Vagina (tissue), 2 donors: Measurements from ENCODE around the gene LSP1. TPM values are rescaled to one million over a fixed set of nuclear protein-coding genes. Genes with fewer than 3 reads are reported as not detected.
"Not testable (repeated sequence)": the region's sequence is repeated elsewhere in the genome, so short reads cannot be mapped to it uniquely, and the experiment has no call there.

Source experiments
- DNase-seq, 2 donors: peaks; one replicate each; pipeline ENCODE4 v3.0.0-alpha.2; 2017; ENCODE audit errors: extremely low spot score in 2 of 2
- H3K27ac ChIP-seq: fragments of 200-600 bp; sonication (generic); one replicate; pipeline ENCODE4 v1.5.1; 2019
- H3K27me3 ChIP-seq: fragments of 200-600 bp; sonication (generic); one replicate; pipeline ENCODE4 v1.5.1; 2019
- H3K36me3 ChIP-seq, 2 donors: fragments of 200-600 bp; sonication (generic); one replicate each; pipeline ENCODE4 v1.5.1; 2017 to 2019
- H3K4me1 ChIP-seq: fragments of 200-600 bp; sonication (generic); one replicate; pipeline ENCODE4 v1.5.1; 2019
- H3K4me3 ChIP-seq, 2 donors: fragments of 200-600 bp; sonication (generic); 1 replicate in 1 of 2; 2 replicates in 1 of 2; pipeline ENCODE4 v1.5.1; 2016 to 2019
- H3K9me3 ChIP-seq: fragments of 200-600 bp; sonication (generic); one replicate; pipeline ENCODE4 v1.5.1; 2019
- CTCF ChIP-seq, 3 experiments: fragments of 450-650 bp in 2 of 3; fragments of 200-600 bp in 1 of 3; sonication (generic) in 1 of 3; IDR thresholded peaks; one replicate each; pipeline ENCODE4 v1.5.1; 2017 to 2019; ENCODE audit warnings: antibody characterized with exemption in 3 of 3, mild to moderate bottlenecking in 2 of 3, moderate library complexity in 2 of 3
- POLR2A ChIP-seq, 2 donors: fragments of 450-650 bp; IDR thresholded peaks; one replicate each; pipeline ENCODE4 v1.6.1; 2017; ENCODE audit warnings: antibody characterized with exemption in 2 of 2, mild to moderate bottlenecking in 2 of 2, moderate library complexity in 2 of 2
- POLR2AphosphoS5 ChIP-seq, 2 donors: sonication (generic); formaldehyde crosslinking; IDR thresholded peaks; one replicate each; pipeline ENCODE4 v1.9.0; 2017; ENCODE audit warnings: antibody characterized with exemption in 2 of 2, mild to moderate bottlenecking in 2 of 2, low read depth in 1 of 2; ENCODE audit not compliant: insufficient read depth in 1 of 2
- intact Hi-C: fragments of 100-400 bp; cut with DNase I; formaldehyde crosslinking; loops from one replicate; pipeline ENCODE4 v1.15.1; 2023
- total RNA-seq: library from RNA; depleted of rRNA; stranded (reverse); fragments of >200 nt; gene quantifications from one replicate; pipeline ENCODE4 v1.2.3, GENCODE V29; 2016

The LSP1 gene
- total RNA-seq, 1 donor from 2014 or later = 32.7 TPM

DNA sequence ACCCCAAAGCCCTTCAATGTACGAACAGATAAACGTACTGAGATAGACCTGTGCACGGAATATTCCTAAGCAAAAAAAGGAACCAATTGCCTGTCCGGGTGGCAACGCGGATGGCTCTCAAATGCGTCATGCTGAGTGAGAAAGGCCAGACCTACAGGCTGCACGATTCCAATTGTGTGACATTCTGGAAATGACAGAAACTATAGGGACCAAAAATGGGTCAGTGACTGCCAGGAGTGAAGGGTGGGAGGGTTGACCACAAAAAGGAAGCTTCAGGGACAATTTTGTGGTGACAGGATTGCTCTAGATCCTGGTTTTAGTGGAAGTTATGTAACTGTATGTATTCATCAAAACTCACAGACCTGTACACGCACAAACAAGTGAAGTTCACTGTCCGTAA is 42.1 kb upstream of the LSP1 start:
- intact Hi-C loops = no loop called here
- no peaks in the 10 kb centered on the region for H3K36me3 ChIP-seq
- H3K27me3 ChIP-seq = no peaks in the 10 kb centered on the region
- no peak for DNase-seq
- H3K9me3 ChIP-seq = no peaks in the 10 kb centered on the region
- TF ChIP-seq CTCF (IDR thresholded peaks at IDR 0.05) = no peak
- no peak for TF ChIP-seq POLR2A (IDR thresholded peaks at IDR 0.05)
- TF ChIP-seq POLR2AphosphoS5 (IDR thresholded peaks at IDR 0.05; ENCODE audit: insufficient read depth in 1 of 2, low read depth in 1 of 2) = no peak
- H3K4me3 ChIP-seq = no peak overlapping the region
- no peaks in the 10 kb centered on the region for H3K4me1 ChIP-seq
- no peak overlapping the region for H3K27ac ChIP-seq

GRCh38 chr11:1812274-1812673 is 40.6 kb upstream of the LSP1 start:
- H3K27ac ChIP-seq = no peak overlapping the region
- H3K9me3 ChIP-seq = no peaks in the 10 kb centered on the region
- no peaks in the 10 kb centered on the region for H3K27me3 ChIP-seq
- TF ChIP-seq POLR2AphosphoS5 (IDR thresholded peaks at IDR 0.05; ENCODE audit: insufficient read depth in 1 of 2, low read depth in 1 of 2) = no peak
- TF ChIP-seq POLR2A (IDR thresholded peaks at IDR 0.05) = no peak
- H3K36me3 ChIP-seq = no peaks in the 10 kb centered on the region
- intact Hi-C loops = no loop called here
- H3K4me3 ChIP-seq = no peak overlapping the region
- H3K4me1 ChIP-seq = no peaks in the 10 kb centered on the region
- no peak for DNase-seq

DNA sequence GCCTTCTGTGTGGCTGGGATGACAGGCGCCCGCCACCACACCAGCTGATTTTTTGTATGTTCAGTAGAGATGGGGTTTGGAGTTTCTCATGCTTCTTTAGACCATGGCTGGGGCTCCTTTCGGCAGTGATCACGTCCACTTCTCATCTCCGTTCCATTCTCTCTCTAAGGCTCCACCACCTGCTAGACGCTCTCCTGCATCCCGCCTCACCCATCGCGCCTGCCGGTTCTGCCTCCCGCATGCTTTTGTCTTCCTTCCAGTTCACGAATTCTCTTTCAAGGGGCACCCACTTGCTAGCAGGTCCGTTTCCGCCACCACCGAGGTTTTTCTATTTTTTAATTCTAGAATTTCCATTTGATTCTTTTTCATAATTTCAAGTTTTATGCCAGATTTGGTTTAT is 40.1 kb upstream of the LSP1 start:
- Histone ChIP-seq H3K36me3 (no peaks in the 10 kb centered on the region), H3K27ac (no peak overlapping the region), H3K27me3 (no peaks in the 10 kb centered on the region), H3K9me3 (no peaks in the 10 kb centered on the region), H3K4me3 (no peak overlapping the region), H3K4me1 (no peaks in the 10 kb centered on the region)
- intact Hi-C loops = no loop called here
- TF ChIP-seq CTCF (IDR thresholded peaks at IDR 0.05) (no peak), POLR2AphosphoS5 (IDR thresholded peaks at IDR 0.05; ENCODE audit: insufficient read depth in 1 of 2, low read depth in 1 of 2) (no peak), POLR2A (IDR thresholded peaks at IDR 0.05) (no peak)
- DNase-seq = no peak

DNA sequence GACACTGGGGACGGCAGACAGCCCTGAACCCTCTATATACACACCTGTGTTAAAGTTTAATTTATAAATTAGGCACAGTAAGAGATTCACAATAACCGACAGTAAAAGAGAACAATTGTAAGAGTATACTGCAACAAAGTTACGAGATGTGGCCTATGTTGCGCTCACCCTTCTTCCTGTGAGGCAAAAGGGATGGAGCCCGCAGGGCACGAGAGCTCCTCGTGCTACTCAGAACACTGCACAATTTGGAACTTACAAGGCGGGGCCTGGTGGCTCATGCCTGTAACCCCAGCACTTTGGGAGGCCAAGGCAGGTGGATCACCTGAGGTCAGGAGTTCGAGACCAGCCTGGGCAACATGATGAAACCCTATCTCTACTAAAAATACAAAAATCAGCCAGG is 39.5 kb upstream of the LSP1 start:
- intact Hi-C loops, H3K27me3 ChIP-seq, H3K4me3 ChIP-seq, H3K4me1 ChIP-seq, H3K27ac ChIP-seq, H3K36me3 ChIP-seq, H3K9me3 ChIP-seq, DNase-seq: not testable (repeated sequence)

- DNase-seq = no peak
- Histone ChIP-seq H3K36me3 (no peaks in the 10 kb centered on the region), H3K27me3 (no peaks in the 10 kb centered on the region), H3K4me3 (no peak overlapping the region), H3K4me1 (no peaks in the 10 kb centered on the region), H3K27ac (no peak overlapping the region), H3K9me3 (peaks cover 7% of the 10 kb centered on the region)
- TF ChIP-seq POLR2AphosphoS5 (IDR thresholded peaks at IDR 0.05; ENCODE audit: insufficient read depth in 1 of 2, low read depth in 1 of 2) (no peak), CTCF (IDR thresholded peaks at IDR 0.05) (no peak), POLR2A (IDR thresholded peaks at IDR 0.05) (no peak)
- intact Hi-C loops = no loop called here
Observed at GRCh38 chr11:1814691-1815090, 38.2 kb upstream of the LSP1 start.

DNA sequence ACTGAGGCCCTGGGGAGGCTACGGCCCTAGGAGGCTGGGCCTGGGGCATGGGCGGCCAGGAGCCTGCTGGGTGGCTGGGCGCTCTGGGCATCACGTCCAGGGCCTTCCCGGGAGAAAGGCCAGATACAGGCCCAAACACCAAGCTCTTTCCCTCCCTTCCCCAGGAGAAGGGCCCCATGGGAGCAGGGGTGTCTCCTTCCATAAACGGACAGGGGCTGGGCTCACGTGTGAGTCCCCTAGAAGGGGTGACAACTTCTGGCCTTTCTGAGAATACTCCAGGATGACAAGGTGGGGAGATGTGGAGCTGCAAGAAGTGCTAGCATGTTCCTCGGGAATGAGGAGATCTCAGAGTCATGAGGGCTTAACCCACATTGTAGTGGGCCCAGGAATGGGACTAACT is 37.6 kb upstream of the LSP1 start:
- no peaks in the 10 kb centered on the region for H3K27me3 ChIP-seq

More for the DNA sequence above, 37.6 kb upstream of the LSP1 start:
- Histone ChIP-seq H3K9me3 (peaks cover 7% of the 10 kb centered on the region), H3K27ac (no peak overlapping the region), H3K4me3 (no peak overlapping the region), H3K36me3 (no peaks in the 10 kb centered on the region), H3K4me1 (peaks cover 3% of the 10 kb centered on the region)
- intact Hi-C loops = no loop called here
- no peak for DNase-seq
- TF ChIP-seq CTCF (IDR thresholded peaks at IDR 0.05) (no peak), POLR2AphosphoS5 (IDR thresholded peaks at IDR 0.05; ENCODE audit: insufficient read depth in 1 of 2, low read depth in 1 of 2) (no peak), POLR2A (IDR thresholded peaks at IDR 0.05) (no peak)
